Breast epithelium (tissue), 3 donors: ENCODE measurements around the gene PCDHGA4.

Experiments used
- CTCF ChIP-seq, 3 donors: fragments of 450-650 bp; IDR thresholded peaks; one replicate each; pipeline ENCODE4 v1.5.1; 2016 to 2017; ENCODE audit warnings: antibody characterized with exemption in 3 of 3, mild to moderate bottlenecking in 3 of 3, moderate library complexity in 3 of 3
- POLR2AphosphoS5 ChIP-seq, 3 donors: sonication (generic); formaldehyde crosslinking; IDR thresholded peaks; one replicate each; pipeline ENCODE4 v1.6.1; 2017; ENCODE audit warnings: antibody characterized with exemption in 3 of 3

- TF ChIP-seq CTCF (IDR thresholded peaks at IDR 0.05) (no peak), POLR2AphosphoS5 (IDR thresholded peaks at IDR 0.05) (no peak)
These were observed 24.3 kb upstream of the PCDHGA4 start, which contains the start of gene PCDHGA1 for GRCh38 chr5:141330299-141331080.
